HG02798 (cell line): ENCODE data around the gene MAP2K7.
A peak's percentile ranks its signal among the peaks of the same experiment; 100 is the strongest.
"Not testable (repeated sequence)": the region's sequence is repeated elsewhere in the genome, so short reads cannot be mapped to it uniquely, and the experiment has no call there.

Source experiments
- ATAC-seq: cut with Tn5 transposase; IDR thresholded peaks from one replicate; pipeline ENCODE4 v1.9.1; 2021; ENCODE audit warnings: mild to moderate bottlenecking; ENCODE audit not compliant: unreplicated experiment, poor library complexity

Gene MAP2K7

GRCh38 chr19:7917267-7918061 lies 13.8 kb downstream of the MAP2K7 start:
- ATAC-seq: no peak

DNA sequence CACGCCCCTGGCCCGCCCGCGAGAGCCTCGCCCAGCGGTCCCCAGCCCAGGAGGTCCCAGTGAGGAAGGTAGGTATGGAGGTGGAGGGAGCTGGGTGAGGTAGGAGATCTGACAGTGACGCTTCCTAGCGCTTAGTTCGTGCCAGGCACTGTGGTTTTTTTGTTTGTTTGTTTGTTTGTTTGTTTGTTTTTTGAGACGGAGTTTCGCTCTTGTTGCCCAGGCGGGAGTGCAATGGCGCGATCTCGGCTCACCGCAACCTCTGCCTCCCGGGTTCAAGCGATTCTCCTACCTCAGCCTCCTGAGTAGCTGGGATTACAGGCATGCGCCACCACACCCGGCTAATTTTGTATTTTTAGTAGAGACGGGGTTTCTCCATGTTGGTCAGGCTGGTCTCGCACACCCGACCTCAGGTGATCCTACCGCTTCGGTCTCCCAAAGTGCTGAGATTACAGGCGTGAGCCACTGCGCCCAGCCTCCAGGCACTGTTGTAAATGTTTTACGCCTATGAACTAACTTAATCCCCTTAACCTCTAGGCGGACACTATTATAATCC lies 14.5 kb downstream of the MAP2K7 start:
- not testable (repeated sequence) for ATAC-seq

GRCh38 chr19:7918615-7919421 lies 15.1 kb downstream of the MAP2K7 start:
- ATAC-seq: no peak

- peak; percentile 70 for ATAC-seq
Observed at GRCh38 chr19:7919610-7920518, 16.2 kb downstream of the MAP2K7 start, which contains the start of gene SNAPC2. TSS of gene SNAPC2 (plus strand) at chr19:7920338. CDS start at chr19:7920367, 29 bp downstream.

DNA sequence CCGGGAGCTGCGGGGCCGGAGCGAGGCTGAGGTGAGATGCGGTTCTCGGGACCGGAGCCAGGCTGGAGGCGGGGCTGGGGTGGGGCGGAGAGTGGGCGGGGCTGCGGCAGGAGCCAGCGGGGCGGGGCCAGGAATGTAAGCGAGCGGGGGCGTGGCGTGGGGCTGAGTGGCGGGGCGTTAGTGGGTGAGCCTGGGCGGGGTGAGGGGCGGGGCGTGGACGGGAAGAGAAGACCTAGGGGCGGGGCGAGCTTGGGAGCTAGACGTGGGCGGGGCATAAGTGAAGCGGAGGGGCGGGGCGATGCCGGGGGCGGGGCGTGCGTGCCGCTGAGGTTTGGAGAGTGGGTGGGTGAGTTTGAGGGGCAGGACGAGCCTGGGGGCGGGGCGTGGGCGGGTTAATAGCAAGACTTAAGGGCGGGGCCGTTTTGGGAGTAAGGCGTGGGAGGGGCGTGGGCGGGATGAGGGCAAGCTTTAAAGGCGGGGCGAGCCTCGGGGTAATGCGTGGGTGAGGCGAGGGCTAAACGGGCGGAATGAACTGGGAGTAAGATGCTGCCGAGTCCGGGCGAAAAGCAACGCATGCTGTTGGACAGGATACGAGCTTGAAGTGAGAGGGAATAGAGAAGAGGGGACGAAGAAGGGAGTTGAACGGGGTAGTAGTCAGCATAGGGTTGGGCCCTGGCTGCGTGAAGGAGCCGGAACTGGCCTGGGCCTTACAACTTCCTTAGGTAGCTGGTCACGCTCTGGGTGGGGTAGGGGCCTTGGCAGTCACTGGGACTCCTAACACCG lies 17.0 kb downstream of the MAP2K7 start:
- peak; percentile 59 for ATAC-seq

DNA sequence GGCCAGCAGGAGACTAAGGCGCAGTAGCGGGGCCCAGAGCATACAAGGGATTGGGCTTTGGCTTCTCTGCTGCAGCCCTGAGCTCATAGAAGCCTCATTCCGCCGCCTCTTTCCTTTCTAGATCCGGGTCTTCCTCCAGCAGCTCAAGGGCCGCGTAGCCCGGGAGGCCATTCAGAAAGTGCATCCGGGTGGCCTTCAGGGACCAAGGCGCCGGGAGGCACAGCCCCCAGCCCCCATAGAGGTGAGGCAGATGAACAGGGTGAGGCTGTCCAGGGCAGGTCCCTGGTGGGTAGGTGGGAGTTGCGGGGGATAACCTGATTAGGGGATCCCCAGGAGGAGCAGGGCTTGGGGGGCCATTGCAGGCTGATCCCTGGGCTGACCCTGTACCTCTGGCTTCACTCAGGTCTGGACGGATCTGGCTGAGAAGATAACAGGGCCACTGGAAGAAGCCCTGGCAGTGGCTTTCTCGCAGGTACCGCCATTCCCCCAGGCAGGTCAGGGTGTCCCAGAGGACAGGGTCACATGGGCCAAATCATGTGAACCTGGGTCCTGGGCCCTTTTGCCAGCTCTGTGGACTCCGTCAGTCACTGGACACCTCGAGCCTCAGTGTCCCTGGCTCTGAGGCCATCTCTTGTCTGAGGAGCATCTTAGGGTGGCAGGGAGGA lies 17.8 kb downstream of the MAP2K7 start:
- ATAC-seq: no peak

- ATAC-seq: no peak
Observed at GRCh38 chr19:7921967-7922835, 18.5 kb downstream of the MAP2K7 start.

- ATAC-seq: no peak
Observed at GRCh38 chr19:7922836-7923195, 19.1 kb downstream of the MAP2K7 start.

- no peak for ATAC-seq
Observed at GRCh38 chr19:7923295-7924191, 19.9 kb downstream of the MAP2K7 start.

DNA sequence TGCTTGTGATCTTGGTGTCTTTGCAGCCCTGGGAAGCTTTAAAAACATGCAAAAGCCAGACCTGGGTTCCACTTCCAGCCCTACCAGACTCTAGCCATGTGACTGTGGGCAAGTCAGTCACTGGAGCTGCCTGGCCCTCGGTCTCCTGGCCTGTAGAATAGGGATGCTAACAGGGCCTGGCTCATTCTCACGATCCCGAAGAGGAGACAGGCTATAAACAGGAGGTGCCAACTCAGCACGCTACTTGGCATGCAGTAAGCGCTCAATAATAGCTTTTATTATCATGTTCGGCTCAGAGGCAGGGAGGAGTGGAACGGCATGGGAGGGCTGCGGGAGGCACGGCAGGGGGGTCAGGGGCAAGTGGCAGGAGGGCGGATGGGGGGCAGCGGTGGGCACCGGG lies 20.6 kb downstream of the MAP2K7 start:
- ATAC-seq: no peak

DNA sequence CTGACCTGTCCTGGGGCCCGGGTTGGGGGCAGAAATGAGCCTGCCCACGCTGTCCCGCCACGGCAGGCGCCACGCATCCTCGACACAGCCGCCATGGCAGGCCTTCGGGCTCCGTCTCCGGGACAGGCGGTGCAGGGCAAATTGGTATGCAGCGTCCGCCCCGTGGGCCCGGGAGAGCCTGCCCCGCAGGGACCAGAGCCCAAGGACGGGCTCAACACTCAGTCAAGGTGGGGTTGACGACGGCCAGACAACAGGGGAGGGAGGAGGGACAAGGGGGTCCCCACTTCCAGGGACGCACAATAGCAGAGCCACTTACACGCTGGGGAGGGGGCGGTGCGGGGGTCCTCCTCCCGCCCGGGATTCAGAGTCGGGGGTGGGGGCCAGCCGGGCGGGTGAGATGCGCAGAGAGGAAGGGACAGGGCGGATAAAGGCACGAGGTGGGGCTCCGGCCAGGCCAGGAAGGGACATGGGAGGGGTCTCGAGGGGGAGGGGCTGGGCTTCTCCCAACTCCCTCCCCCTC lies 21.0 kb downstream of the MAP2K7 start:
- ATAC-seq: no peak

GRCh38 chr19:7925171-7925851 lies 21.6 kb downstream of the MAP2K7 start:
- peak; percentile 19 for ATAC-seq

DNA sequence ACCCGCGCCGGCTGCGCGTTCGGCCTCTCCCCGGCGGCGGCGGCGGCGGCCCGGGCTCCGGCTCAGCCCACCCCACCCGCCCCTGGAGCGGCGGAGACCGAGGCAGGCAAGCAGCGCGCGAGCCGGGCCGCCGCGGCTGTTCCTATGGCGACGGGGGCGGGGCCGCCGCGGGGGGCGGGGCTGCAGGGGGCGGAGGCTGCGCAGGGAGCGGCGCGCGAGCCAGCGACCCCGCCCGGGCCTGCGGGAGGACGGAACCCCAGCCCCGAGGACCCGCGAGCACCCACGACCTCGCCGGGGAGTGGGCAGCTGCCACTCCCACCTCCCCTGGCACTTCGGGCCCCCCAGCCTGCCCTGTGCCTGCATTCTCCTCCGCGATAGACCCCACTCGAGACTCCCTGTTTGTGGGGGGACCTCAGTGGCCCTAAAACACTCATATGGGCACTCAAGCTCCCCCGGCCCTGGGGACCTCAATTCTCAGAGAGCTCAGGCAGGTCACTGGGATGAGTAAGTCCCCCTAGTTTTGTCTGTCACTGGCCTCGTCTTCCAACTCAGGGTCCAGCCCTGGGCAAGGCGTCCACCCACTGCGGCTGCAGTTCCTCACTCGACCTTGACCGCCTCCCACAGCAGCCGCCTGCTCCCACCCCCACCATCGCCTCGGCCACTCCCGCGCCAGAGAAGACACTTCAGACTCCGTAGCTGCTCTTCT lies 22.5 kb downstream of the MAP2K7 start, which contains the start of gene CTXN1:
TSS of gene CTXN1 (minus strand) at position 115 of the 706 bp plus-strand sequence. CDS start 597 bp downstream, outside the sequence.
- ATAC-seq: peak; percentile 43

DNA sequence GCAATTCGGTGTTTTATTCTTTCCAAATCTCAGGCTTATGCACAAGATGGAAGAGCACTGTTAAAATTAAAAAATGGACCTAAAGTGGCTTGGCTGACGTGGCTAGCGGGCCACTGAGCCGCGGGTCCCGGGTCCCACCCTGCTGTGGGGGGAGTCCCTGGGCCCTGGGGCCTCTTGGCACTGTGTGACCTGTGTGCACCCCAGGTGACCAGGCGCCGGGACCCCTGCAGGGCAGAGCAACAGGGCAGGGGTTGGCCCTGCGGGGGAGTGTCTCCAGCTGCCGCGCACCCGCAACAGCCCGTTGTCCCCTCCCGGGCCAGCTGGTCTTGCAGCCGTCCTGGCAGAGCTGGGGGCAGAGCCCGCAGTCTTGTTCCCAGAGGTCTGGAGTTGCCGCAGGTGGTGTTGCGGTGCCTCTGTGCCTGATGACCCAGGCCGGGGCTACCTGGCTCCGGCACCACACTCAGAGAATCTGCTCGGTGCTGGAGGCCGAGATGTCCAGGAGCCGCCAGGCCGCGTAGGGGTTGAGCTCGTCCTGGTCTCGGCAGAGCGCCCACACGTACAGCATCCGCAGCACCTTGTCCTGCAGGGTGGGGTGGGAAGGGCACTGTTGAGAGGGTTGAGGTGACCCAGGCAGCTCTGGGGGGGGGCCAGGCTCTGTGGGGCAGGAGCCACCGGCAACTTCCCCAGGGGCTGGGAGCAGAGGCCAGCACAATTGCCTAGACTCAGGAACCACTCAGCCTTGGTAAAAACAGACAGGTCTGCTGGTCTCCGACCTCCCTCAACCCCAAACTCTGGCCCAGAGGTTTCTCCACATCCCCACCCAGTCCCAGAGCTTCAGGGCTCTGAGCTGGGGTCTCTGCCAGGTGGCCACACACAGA lies 23.3 kb downstream of the MAP2K7 start:
- no peak for ATAC-seq
